Lower leg skin (tissue), 4 donors: ENCODE results near the gene MARVELD1. TPM values are rescaled to one million over a fixed set of nuclear protein-coding genes. Genes with fewer than 3 reads are reported as not detected.

Experiments
- DNase-seq, 2 donors: peaks; one replicate each; pipeline ENCODE4 v3.0.0-alpha.2; 2019; ENCODE audit warnings: low spot score in 2 of 2
- H3K4me3 ChIP-seq: fragments of 200-600 bp; sonication (generic); 2 replicates; pipeline ENCODE4 v1.5.1; 2017; ENCODE audit warnings: mild to moderate bottlenecking, low read depth; ENCODE audit not compliant: poor library complexity, severe bottlenecking
- CTCF ChIP-seq, 3 donors: fragments of 450-650 bp; IDR thresholded peaks; one replicate each; pipeline ENCODE4 v1.5.1; 2016; ENCODE audit warnings: antibody characterized with exemption in 3 of 3, mild to moderate bottlenecking in 3 of 3, moderate library complexity in 2 of 3
- POLR2A ChIP-seq, 2 donors: fragments of 450-650 bp; IDR thresholded peaks; one replicate each; pipeline ENCODE4 v1.6.1; 2016 to 2017; ENCODE audit warnings: antibody characterized with exemption in 2 of 2, mild to moderate bottlenecking in 1 of 2, moderate library complexity in 1 of 2
- WGBS, 2 donors: methylation state at CpG; one replicate each; pipeline ENCODE4 v1.1.5; 2018; 5-methylcytosine and 5-hydroxymethylcytosine counted together
- intact Hi-C: fragments of 100-400 bp; cut with DNase I; formaldehyde crosslinking; loops from one replicate; pipeline ENCODE4 v1.15.0; 2023; ENCODE audit warnings: low total_unique reads
- total RNA-seq, 4 donors: library from RNA; depleted of rRNA; stranded (reverse); fragments of >200 nt; gene quantifications; one replicate each; pipeline ENCODE4 v1.1.0, GENCODE V29; 2016

The MARVELD1 gene
- total RNA-seq, 4 donors from 2014 or later: 22.5 to 50.2 (median 30.3) TPM

GRCh38 chr10:97701438-97702069 is 12.0 kb upstream of the MARVELD1 start:
- WGBS, 2 donors: 35 to 42% methylated on average over 12 of the region's 12 CpGs
- intact Hi-C loops: no loop called here
- DNase-seq: peak in 1 of 2 donors; percentile 44
- TF ChIP-seq POLR2A (IDR thresholded peaks at IDR 0.05) (no peak), CTCF (IDR thresholded peaks at IDR 0.05) (peak in 1 of 3 donors; percentile 35)
- no peak overlapping the region for H3K4me3 ChIP-seq

- WGBS, 2 donors: 89 to 94% methylated on average over 7 of the region's 7 CpGs
- TF ChIP-seq POLR2A (IDR thresholded peaks at IDR 0.05): no peak
- no peak for TF ChIP-seq CTCF (IDR thresholded peaks at IDR 0.05)
- H3K4me3 ChIP-seq: no peak overlapping the region
- intact Hi-C loops: no loop called here
- DNase-seq: no peak
These were observed 10.0 kb upstream of the MARVELD1 start for GRCh38 chr10:97703398-97704067.

GRCh38 chr10:97704341-97704740 is 9.2 kb upstream of the MARVELD1 start:
- WGBS, 2 donors: 55 to 57% methylated on average over 1 of the region's 1 CpG
- intact Hi-C loops: no loop called here
- DNase-seq: no peak
- no peak for TF ChIP-seq CTCF (IDR thresholded peaks at IDR 0.05)
- no peak for TF ChIP-seq POLR2A (IDR thresholded peaks at IDR 0.05)
- H3K4me3 ChIP-seq: no peak overlapping the region

- no peak for TF ChIP-seq CTCF (IDR thresholded peaks at IDR 0.05)
- no peak for TF ChIP-seq POLR2A (IDR thresholded peaks at IDR 0.05)
- no peak for DNase-seq
- H3K4me3 ChIP-seq: no peak overlapping the region
- 91 to 94% methylated on average over 3 of the region's 3 CpGs for WGBS, 2 donors
- intact Hi-C loops: no loop called here
These were observed 8.4 kb upstream of the MARVELD1 start for GRCh38 chr10:97705006-97705670.

- TF ChIP-seq CTCF (IDR thresholded peaks at IDR 0.05) (no peak), POLR2A (IDR thresholded peaks at IDR 0.05) (no peak)
- intact Hi-C loops: no loop called here
- no peak overlapping the region for H3K4me3 ChIP-seq
- WGBS, 2 donors: 83 to 86% methylated on average over 10 of the region's 11 CpGs
- no peak for DNase-seq
These were observed 6.2 kb upstream of the MARVELD1 start for GRCh38 chr10:97707134-97707861.
